ENCODE measurements around the gene GABBR2. TPM values are rescaled to one million over a fixed set of nuclear protein-coding genes. Genes with fewer than 3 reads are reported as not detected.

Gene GABBR2
- total RNA-seq, 1 donor from 2014 or later = not detected

DNA sequence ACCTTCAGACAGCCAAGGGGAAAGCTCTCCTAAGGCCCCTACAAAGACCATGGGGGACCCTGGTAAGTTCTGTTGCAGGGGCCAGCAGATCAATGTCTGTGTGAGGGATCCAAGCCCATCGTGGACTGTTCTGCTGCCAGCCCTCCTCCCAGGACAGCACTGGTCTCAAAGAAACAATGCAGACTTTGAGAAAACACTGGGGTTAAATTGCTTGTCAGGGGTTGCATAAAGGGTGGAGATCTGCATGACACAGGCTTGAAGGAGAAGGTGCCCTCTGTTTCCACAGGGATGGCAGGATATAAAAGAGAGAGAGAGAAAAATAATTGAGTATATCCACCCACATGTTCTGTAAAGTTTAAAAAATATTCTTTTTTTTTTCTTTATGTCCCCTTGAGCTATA lies 295.7 kb downstream of the GABBR2 start:
- no peak for DNase-seq (ENCODE audit: extremely low spot score, unreplicated experiment)
- no peaks in the 10 kb centered on the region for H3K4me1 Mint-ChIP-seq (ENCODE audit: unreplicated experiment)
- peaks cover 31% of the 10 kb centered on the region for H3K27me3 Mint-ChIP-seq (ENCODE audit: unreplicated experiment)
- no peak overlapping the region for H3K27ac Mint-ChIP-seq (ENCODE audit: unreplicated experiment)
- H3K36me3 Mint-ChIP-seq (ENCODE audit: unreplicated experiment) = no peaks in the 10 kb centered on the region
- TF ChIP-seq, protein P1, sequence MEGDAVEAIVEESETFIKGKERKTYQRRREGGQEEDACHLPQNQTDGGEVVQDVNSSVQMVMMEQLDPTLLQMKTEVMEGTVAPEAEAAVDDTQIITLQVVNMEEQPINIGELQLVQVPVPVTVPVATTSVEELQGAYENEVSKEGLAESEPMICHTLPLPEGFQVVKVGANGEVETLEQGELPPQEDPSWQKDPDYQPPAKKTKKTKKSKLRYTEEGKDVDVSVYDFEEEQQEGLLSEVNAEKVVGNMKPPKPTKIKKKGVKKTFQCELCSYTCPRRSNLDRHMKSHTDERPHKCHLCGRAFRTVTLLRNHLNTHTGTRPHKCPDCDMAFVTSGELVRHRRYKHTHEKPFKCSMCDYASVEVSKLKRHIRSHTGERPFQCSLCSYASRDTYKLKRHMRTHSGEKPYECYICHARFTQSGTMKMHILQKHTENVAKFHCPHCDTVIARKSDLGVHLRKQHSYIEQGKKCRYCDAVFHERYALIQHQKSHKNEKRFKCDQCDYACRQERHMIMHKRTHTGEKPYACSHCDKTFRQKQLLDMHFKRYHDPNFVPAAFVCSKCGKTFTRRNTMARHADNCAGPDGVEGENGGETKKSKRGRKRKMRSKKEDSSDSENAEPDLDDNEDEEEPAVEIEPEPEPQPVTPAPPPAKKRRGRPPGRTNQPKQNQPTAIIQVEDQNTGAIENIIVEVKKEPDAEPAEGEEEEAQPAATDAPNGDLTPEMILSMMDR (IDR thresholded peaks at IDR 0.05) = no peak
- H3K9me3 Mint-ChIP-seq (ENCODE audit: unreplicated experiment) = peaks cover 10% of the 10 kb centered on the region
- no peak overlapping the region for H3K4me3 Mint-ChIP-seq (ENCODE audit: unreplicated experiment)

DNA sequence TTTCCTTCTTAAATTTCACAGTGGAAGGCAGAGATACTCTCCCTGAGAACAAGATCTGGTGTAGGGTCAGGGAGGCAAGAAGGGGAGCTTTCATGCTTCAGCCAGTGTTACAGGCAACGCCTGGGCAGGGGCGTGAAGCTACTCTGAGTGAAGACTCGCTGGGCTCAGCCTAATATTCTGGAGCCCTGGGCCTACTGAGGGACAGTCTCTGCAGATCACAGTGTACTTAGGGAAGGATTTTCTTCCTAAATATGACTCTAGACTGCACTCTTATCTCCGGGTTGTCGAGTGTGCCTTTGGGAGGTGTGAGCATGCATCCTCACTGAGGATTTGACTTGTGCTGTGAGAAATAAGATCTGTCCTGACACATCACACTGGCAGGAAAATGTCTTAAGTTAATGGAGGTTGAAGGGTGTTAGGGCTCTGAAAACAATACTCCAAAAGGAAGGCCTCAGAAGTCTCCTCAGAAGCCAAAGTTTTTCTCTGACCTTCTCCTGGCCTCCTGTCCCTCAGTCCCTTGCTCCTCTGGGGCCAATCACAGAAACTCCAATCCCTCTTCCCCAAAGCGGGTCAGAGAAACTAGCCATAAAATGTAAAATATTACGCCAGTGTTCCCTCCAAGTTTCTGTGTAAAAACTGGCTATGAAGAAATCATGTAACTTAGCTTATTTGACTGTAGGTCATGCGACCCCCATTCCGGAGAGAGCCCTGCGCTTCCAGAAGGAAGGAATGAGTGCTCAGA lies 296.5 kb downstream of the GABBR2 start:
- H3K27me3 Mint-ChIP-seq (ENCODE audit: unreplicated experiment) = peaks cover 35% of the 10 kb centered on the region
- no peak overlapping the region for H3K4me3 Mint-ChIP-seq (ENCODE audit: unreplicated experiment)
- H3K9me3 Mint-ChIP-seq (ENCODE audit: unreplicated experiment) = peaks cover 10% of the 10 kb centered on the region
- no peaks in the 10 kb centered on the region for H3K4me1 Mint-ChIP-seq (ENCODE audit: unreplicated experiment)
- H3K27ac Mint-ChIP-seq (ENCODE audit: unreplicated experiment) = no peak overlapping the region
- no peak for DNase-seq (ENCODE audit: extremely low spot score, unreplicated experiment)
- H3K36me3 Mint-ChIP-seq (ENCODE audit: unreplicated experiment) = no peaks in the 10 kb centered on the region
- TF ChIP-seq, protein P1 (IDR thresholded peaks at IDR 0.05) = no peak

DNA sequence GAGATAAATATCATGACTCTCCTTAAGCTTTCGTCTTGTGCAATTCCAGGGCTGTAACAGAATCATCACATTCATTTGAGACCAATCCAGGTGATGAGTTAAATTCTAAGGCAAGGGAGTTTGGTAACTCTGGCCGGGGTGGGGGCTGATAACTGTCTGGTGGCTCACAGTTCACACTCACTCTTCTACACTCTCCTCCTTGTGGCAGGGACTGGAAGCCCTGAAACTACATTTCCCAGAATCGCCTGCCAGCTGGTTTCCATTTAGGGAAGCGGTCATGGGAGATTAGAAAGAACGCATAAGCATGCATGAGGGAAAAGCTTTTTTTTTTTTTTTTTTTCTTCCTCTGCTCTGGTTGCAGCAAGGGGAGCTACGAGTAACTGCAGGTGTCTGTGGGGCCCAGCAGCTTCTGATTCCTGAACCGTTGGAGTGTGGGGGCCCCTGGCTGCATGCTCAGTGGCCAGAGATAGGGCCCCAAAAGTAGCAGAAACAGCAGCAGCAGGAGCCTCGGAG lies 298.5 kb downstream of the GABBR2 start:
- Mint-ChIP-seq H3K4me3 (ENCODE audit: unreplicated experiment) (peak overlapping the region; percentile 12), H3K36me3 (ENCODE audit: unreplicated experiment) (no peaks in the 10 kb centered on the region)

DNA sequence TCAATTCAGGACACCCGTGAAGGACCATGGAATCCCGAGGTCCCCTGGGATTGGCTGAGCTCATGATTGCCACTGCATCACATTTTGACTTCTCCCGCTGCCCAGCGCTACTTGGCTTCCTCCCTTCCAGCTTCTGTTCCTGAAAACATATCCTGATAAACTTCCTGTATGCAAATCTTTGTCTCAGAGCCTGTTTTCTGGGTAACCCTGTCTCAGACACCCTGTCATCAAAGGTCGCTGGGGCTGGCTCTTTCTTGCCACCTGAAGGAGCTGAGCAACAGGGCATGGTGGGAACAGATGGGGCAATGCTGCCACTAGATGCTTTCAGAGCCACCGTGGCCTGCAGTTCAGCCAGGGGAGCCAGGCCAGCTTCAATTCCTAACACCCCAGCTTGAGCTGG lies 299.0 kb downstream of the GABBR2 start:
- H3K27me3 Mint-ChIP-seq (ENCODE audit: unreplicated experiment) = peaks cover 29% of the 10 kb centered on the region
- no peaks in the 10 kb centered on the region for H3K36me3 Mint-ChIP-seq (ENCODE audit: unreplicated experiment)
- H3K9me3 Mint-ChIP-seq (ENCODE audit: unreplicated experiment) = no peaks in the 10 kb centered on the region
- no peak for DNase-seq (ENCODE audit: extremely low spot score, unreplicated experiment)
- TF ChIP-seq, protein P1 (IDR thresholded peaks at IDR 0.05) = no peak
- no peak overlapping the region for H3K4me3 Mint-ChIP-seq (ENCODE audit: unreplicated experiment)
- no peak overlapping the region for H3K27ac Mint-ChIP-seq (ENCODE audit: unreplicated experiment)
- H3K4me1 Mint-ChIP-seq (ENCODE audit: unreplicated experiment) = no peaks in the 10 kb centered on the region

More for the DNA sequence above, 298.5 kb downstream of the GABBR2 start:
- H3K27ac Mint-ChIP-seq (ENCODE audit: unreplicated experiment) = no peak overlapping the region
- TF ChIP-seq, protein P1 (IDR thresholded peaks at IDR 0.05) = no peak
- H3K27me3 Mint-ChIP-seq (ENCODE audit: unreplicated experiment) = peaks cover 27% of the 10 kb centered on the region
- no peak for DNase-seq (ENCODE audit: extremely low spot score, unreplicated experiment)
- H3K9me3 Mint-ChIP-seq (ENCODE audit: unreplicated experiment) = no peaks in the 10 kb centered on the region
- H3K4me1 Mint-ChIP-seq (ENCODE audit: unreplicated experiment) = no peaks in the 10 kb centered on the region

DNA sequence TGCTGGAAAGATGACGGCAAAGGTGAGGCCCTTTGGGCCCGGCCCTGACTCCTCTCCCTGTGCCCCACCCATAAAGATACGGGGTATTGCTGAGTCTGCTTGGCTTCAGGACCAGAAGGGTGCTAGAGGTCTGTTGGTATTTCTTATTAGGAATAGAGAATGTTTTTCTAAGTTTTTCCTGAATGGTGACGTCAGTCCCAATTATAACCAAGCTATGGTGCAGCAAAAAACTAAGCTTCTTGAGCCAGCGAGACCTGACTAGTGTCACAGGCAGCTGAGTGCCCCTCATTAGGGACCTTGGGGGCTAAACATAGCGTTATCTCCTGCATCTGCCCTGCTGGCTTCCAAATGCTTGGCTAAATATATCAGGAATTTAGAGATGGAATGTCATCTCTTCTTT lies 302.3 kb downstream of the GABBR2 start:
- Mint-ChIP-seq H3K4me3 (ENCODE audit: unreplicated experiment) (no peak overlapping the region), H3K9me3 (ENCODE audit: unreplicated experiment) (no peaks in the 10 kb centered on the region), H3K4me1 (ENCODE audit: unreplicated experiment) (no peaks in the 10 kb centered on the region), H3K27ac (ENCODE audit: unreplicated experiment) (no peak overlapping the region), H3K27me3 (ENCODE audit: unreplicated experiment) (peaks cover 43% of the 10 kb centered on the region), H3K36me3 (ENCODE audit: unreplicated experiment) (no peaks in the 10 kb centered on the region)
- TF ChIP-seq, protein P1 (IDR thresholded peaks at IDR 0.05) = no peak
- DNase-seq (ENCODE audit: extremely low spot score, unreplicated experiment) = no peak
